ENCODE measurements around the gene PTPRM. TPM values are rescaled to one million over a fixed set of nuclear protein-coding genes. Genes with fewer than 3 reads are reported as not detected.

PTPRM gene
- total RNA-seq, 4 donors from 2014 or later = 81.5 to 98.9 (median 86.8) TPM

DNA sequence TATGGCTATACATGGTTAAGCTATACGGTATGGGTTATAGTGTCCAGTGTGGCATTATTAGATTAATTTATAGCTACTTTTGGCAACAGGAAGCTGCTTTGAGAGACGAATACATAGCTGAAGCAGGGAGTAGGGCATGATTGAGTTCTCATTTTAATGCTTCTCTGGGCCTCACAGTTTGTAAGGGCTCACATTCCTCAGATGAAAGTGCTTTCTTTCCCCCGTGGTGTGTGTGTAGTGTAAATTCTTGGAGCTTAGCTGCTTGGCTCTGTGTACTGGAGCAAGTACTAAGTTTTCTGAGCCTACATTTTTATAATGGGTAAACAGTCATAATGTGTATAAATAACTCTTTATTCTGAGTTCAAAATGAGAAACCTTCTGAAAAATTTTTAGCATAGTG is 173.7 kb downstream of the PTPRM start:
- Histone ChIP-seq H3K27ac (peak overlapping the region in 3 of 4 donors; percentile 56 to 66 (median 61)), H3K4me1 (peaks cover 12 to 51% (median 21%) of the 10 kb centered on the region in 3 donors), H3K27me3 (no peaks in the 10 kb centered on the region), H3K36me3 (no peaks in the 10 kb centered on the region), H3K9me3 (no peaks in the 10 kb centered on the region), H3K4me3 (no peak overlapping the region)
- WGBS, 2 donors (ENCODE audit: low coverage in 1 of 2) = 23 to 25% methylated on average over 3 of the region's 3 CpGs
- no peak for ATAC-seq
- no peak for TF ChIP-seq CTCF (IDR thresholded peaks at IDR 0.05)
- peak; percentile 44 for TF ChIP-seq POLR2AphosphoS5 (IDR thresholded peaks at IDR 0.05)

- no peak overlapping the region for H3K4me3 ChIP-seq
- H3K27me3 ChIP-seq = no peaks in the 10 kb centered on the region
- no peak for ATAC-seq
- peaks cover 12 to 48% (median 21%) of the 10 kb centered on the region in 3 donors for H3K4me1 ChIP-seq
- H3K9me3 ChIP-seq = no peaks in the 10 kb centered on the region
- no peak for TF ChIP-seq EP300 (IDR thresholded peaks at IDR 0.05)
- TF ChIP-seq POLR2AphosphoS5 (IDR thresholded peaks at IDR 0.05) = no peak
- TF ChIP-seq POLR2A (IDR thresholded peaks at IDR 0.05) = no peak
- TF ChIP-seq CTCF (IDR thresholded peaks at IDR 0.05) = no peak
- peak overlapping the region; percentile 34 to 66 (median 58) for H3K27ac ChIP-seq
- H3K36me3 ChIP-seq = no peaks in the 10 kb centered on the region
Observed at GRCh38 chr18:7741640-7742039, 174.5 kb downstream of the PTPRM start.

DNA sequence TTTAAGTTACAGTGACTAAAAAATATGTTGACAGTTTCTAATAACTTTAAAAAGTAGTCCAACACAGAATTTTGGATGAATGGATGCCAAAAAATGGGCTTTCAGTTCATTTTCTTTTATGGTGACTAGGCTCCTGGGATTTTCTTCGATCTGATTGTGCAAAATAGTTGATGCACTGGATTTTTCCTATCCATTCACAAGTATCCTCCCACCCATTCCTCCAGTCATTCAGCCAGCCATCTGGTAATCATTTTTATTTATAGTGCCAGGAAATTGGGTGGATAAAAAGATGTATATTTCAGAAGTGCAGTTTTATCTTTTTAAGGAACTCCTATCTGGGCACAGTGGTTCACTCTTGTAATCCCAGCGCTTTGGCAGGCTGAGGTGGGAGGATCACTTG is 175.1 kb downstream of the PTPRM start:
- Histone ChIP-seq H3K27ac (peak overlapping the region in 2 of 4 donors; percentile 56 to 66), H3K4me1 (peaks cover 12 to 52% (median 21%) of the 10 kb centered on the region in 3 donors), H3K36me3 (no peaks in the 10 kb centered on the region), H3K27me3 (no peaks in the 10 kb centered on the region), H3K4me3 (no peak overlapping the region), H3K9me3 (no peaks in the 10 kb centered on the region)
- whole genome bisulfite sequencing, 2 donors (ENCODE audit: low coverage in 1 of 2) = 57 to 67% methylated on average over 1 to 2 of the region's 2 CpGs
- no peak for ATAC-seq
- TF ChIP-seq EP300 (IDR thresholded peaks at IDR 0.05) (no peak), CTCF (IDR thresholded peaks at IDR 0.05) (no peak), POLR2A (IDR thresholded peaks at IDR 0.05) (no peak), POLR2AphosphoS5 (IDR thresholded peaks at IDR 0.05) (no peak)

DNA sequence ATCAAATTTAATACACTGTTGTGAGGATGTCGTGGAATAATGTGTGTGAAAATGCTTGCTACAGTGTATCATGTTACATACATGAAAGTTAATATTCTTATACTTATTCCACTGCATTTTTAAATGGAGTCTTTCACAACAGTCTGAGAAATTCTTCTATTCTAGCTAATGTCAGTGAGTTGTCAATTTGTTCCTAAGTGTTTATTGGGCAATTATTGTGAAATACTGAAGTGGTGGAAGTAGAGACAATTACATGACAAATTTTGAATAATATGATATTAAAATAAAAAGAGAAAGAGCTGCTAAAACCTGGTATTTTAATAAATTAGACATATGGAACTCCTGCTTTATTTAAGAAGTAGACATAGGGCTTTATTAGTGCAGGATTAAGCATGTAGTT is 176.1 kb downstream of the PTPRM start:
- ATAC-seq = no peak
- H3K9me3 ChIP-seq = no peaks in the 10 kb centered on the region
- no peak for TF ChIP-seq POLR2A (IDR thresholded peaks at IDR 0.05)
- no peak for TF ChIP-seq POLR2AphosphoS5 (IDR thresholded peaks at IDR 0.05)
- no peak for TF ChIP-seq CTCF (IDR thresholded peaks at IDR 0.05)
- TF ChIP-seq EP300 (IDR thresholded peaks at IDR 0.05) = no peak
- no peaks in the 10 kb centered on the region for H3K36me3 ChIP-seq
- H3K4me3 ChIP-seq = no peak overlapping the region
- no peak overlapping the region for H3K27ac ChIP-seq
- peaks cover 12 to 62% (median 24%) of the 10 kb centered on the region in 3 donors for H3K4me1 ChIP-seq
- 82 to 95% methylated on average over 1 of the region's 1 CpG for WGBS, 2 donors (ENCODE audit: low coverage in 1 of 2)
- no peaks in the 10 kb centered on the region for H3K27me3 ChIP-seq

GRCh38 chr18:7746106-7746505 is 179.0 kb downstream of the PTPRM start:
- TF ChIP-seq POLR2AphosphoS5 (IDR thresholded peaks at IDR 0.05) = no peak
- Histone ChIP-seq H3K4me3 (no peak overlapping the region), H3K4me1 (peaks cover 11 to 72% (median 30%) of the 10 kb centered on the region in 3 donors), H3K27ac (no peak overlapping the region), H3K27me3 (no peaks in the 10 kb centered on the region), H3K9me3 (no peaks in the 10 kb centered on the region), H3K36me3 (no peaks in the 10 kb centered on the region)
- 94 to 100% methylated on average over 3 of the region's 3 CpGs for WGBS, 2 donors (ENCODE audit: low coverage in 1 of 2)
- ATAC-seq = no peak

Data from gastroesophageal sphincter (tissue), 4 donors.